Measurements from ENCODE around the gene RASIP1.
"Not testable (repeated sequence)": the region's sequence is repeated elsewhere in the genome, so short reads cannot be mapped to it uniquely, and the experiment has no call there.

Gene RASIP1

GRCh38 chr19:48740164-48740972, at the start of gene RASIP1:
Gene RASIP1 (minus strand): TSS chr19:48740610. CDS start chr19:48740282, 328 bp downstream.
- DNase-seq (ENCODE audit: low spot score): no peak

GRCh38 chr19:48787331-48787730, 46.9 kb upstream of the RASIP1 start:
- not testable (repeated sequence) for DNase-seq (ENCODE audit: low spot score)

GRCh38 chr19:48786422-48786821, 46.0 kb upstream of the RASIP1 start:
- DNase-seq (ENCODE audit: low spot score): not testable (repeated sequence)

- DNase-seq (ENCODE audit: low spot score): no peak
Observed at GRCh38 chr19:48784527-48784926, 44.1 kb upstream of the RASIP1 start.

GRCh38 chr19:48780631-48781391, 40.4 kb upstream of the RASIP1 start:
- no peak for DNase-seq (ENCODE audit: low spot score)

- no peak for DNase-seq (ENCODE audit: low spot score)
Observed at GRCh38 chr19:48779636-48780035, 39.2 kb upstream of the RASIP1 start.

GRCh38 chr19:48777720-48778119, 37.3 kb upstream of the RASIP1 start:
- no peak for DNase-seq (ENCODE audit: low spot score)

GRCh38 chr19:48777139-48777538, 36.7 kb upstream of the RASIP1 start:
- DNase-seq (ENCODE audit: low spot score): no peak

- no peak for DNase-seq (ENCODE audit: low spot score)
Observed at GRCh38 chr19:48772503-48772953, 32.1 kb upstream of the RASIP1 start.

GRCh38 chr19:48770734-48771472, 30.5 kb upstream of the RASIP1 start:
- no peak for DNase-seq (ENCODE audit: low spot score)

- DNase-seq (ENCODE audit: low spot score): peak; percentile 55
Observed at GRCh38 chr19:48770266-48770665, 29.9 kb upstream of the RASIP1 start.

- no peak for DNase-seq (ENCODE audit: low spot score)
Observed at GRCh38 chr19:48768994-48769713, 28.7 kb upstream of the RASIP1 start.

GRCh38 chr19:48768171-48768753, 27.9 kb upstream of the RASIP1 start:
- not testable (repeated sequence) for DNase-seq (ENCODE audit: low spot score)

GRCh38 chr19:48765816-48766215, 25.4 kb upstream of the RASIP1 start:
- not testable (repeated sequence) for DNase-seq (ENCODE audit: low spot score)

GRCh38 chr19:48760504-48761205, 20.2 kb upstream of the RASIP1 start:
- DNase-seq (ENCODE audit: low spot score): no peak

- no peak for DNase-seq (ENCODE audit: low spot score)
Observed at GRCh38 chr19:48757741-48758144, 17.3 kb upstream of the RASIP1 start.

- no peak for DNase-seq (ENCODE audit: low spot score)
Observed at GRCh38 chr19:48757089-48757675, 16.8 kb upstream of the RASIP1 start.

GRCh38 chr19:48756686-48757085, 16.3 kb upstream of the RASIP1 start:
- no peak for DNase-seq (ENCODE audit: low spot score)

GRCh38 chr19:48756212-48756611, 15.8 kb upstream of the RASIP1 start:
- DNase-seq (ENCODE audit: low spot score): no peak

GRCh38 chr19:48755787-48756186, 15.4 kb upstream of the RASIP1 start:
- DNase-seq (ENCODE audit: low spot score): no peak

Measured in hepatic stellate cell (primary cell).